HUES48 (cell line): ENCODE data around the gene ENC1.

Experiments
- H3K27ac ChIP-seq: one replicate; pipeline ENCODE4 v1.7.0; 2013; ENCODE audit warnings: low read depth, low read length, inconsistent platforms
- H3K27me3 ChIP-seq: 2 replicates; pipeline ENCODE4 v1.6.1; 2013; ENCODE audit warnings: mild to moderate bottlenecking, low read length; ENCODE audit not compliant: control insufficient read depth, insufficient read depth
- H3K36me3 ChIP-seq: 2 replicates; pipeline ENCODE4 v1.6.1; 2013; ENCODE audit warnings: low read length; ENCODE audit not compliant: control insufficient read depth, insufficient read depth
- H3K4me1 ChIP-seq: 2 replicates; pipeline ENCODE4 v1.6.1; 2013; ENCODE audit warnings: mild to moderate bottlenecking, low read length; ENCODE audit not compliant: control insufficient read depth, insufficient read depth
- H3K4me3 ChIP-seq: 2 replicates; pipeline ENCODE4 v1.5.1; 2013; ENCODE audit warnings: mild to moderate bottlenecking, low read depth, low read length
- H3K9ac ChIP-seq: 2 replicates; pipeline ENCODE4 v1.6.1; 2013; ENCODE audit warnings: mild to moderate bottlenecking, low read depth, low read length, moderate library complexity
- H3K9me3 ChIP-seq: 2 replicates; pipeline ENCODE4 v1.6.1; 2013; ENCODE audit warnings: low read length; ENCODE audit not compliant: control insufficient read depth, insufficient read depth

ENC1 gene

DNA sequence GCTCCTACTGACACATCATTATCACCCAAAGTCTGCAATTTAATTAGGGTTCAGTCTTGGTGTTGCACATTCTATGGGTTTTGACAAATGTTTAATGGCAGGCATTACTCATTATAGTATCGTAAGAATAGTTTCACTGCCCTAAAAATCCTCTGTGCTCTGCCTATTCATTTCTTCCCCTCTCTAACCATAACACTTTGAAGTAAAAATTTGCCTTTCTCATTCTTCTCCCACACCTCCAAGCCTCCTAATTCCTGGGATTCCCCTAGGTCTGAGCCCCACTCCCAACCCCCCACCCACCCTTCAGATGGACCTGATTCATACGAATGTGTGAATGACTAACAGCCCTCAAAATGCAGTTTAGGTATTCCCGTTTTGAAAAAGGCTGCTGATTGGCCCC is 18.4 kb downstream of the ENC1 start:
- H3K36me3 ChIP-seq: no peaks in the 10 kb centered on the region
- peaks cover 27% of the 10 kb centered on the region for H3K4me1 ChIP-seq
- H3K27ac ChIP-seq: peak overlapping the region; percentile 30
- H3K4me3 ChIP-seq: no peak overlapping the region
- H3K9ac ChIP-seq: no peak overlapping the region
- H3K9me3 ChIP-seq: no peaks in the 10 kb centered on the region
- no peaks in the 10 kb centered on the region for H3K27me3 ChIP-seq

- Histone ChIP-seq H3K4me1 (peaks cover 28% of the 10 kb centered on the region), H3K36me3 (no peaks in the 10 kb centered on the region), H3K4me3 (no peak overlapping the region), H3K27me3 (no peaks in the 10 kb centered on the region), H3K27ac (peak overlapping the region; percentile 30), H3K9me3 (no peaks in the 10 kb centered on the region), H3K9ac (no peak overlapping the region)
These were observed 19.0 kb downstream of the ENC1 start for GRCh38 chr5:74621492-74621891.

DNA sequence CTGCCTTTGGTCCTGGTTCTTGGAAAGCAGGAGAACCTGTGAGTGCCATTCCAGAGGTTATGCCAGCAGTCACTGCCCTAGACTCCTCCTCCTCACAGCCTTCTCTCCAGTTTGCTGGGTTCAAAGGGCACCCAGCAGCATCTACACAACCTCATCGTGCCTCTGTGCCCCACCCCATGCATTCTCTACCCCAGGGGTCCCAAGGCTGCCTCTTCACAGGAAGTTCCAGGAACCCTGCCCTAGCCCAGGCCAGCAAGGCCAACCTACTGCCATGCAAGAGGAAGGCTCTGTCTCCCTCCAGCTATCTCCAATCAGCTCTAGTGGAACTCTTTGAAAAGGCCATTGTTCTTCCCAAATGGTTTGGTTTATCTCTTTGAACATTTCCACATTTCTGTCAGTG is 21.2 kb downstream of the ENC1 start:
- H3K36me3 ChIP-seq: no peaks in the 10 kb centered on the region
- H3K4me3 ChIP-seq: no peak overlapping the region
- H3K27me3 ChIP-seq: no peaks in the 10 kb centered on the region
- no peak overlapping the region for H3K9ac ChIP-seq
- no peaks in the 10 kb centered on the region for H3K9me3 ChIP-seq
- H3K27ac ChIP-seq: no peak overlapping the region
- peaks cover 28% of the 10 kb centered on the region for H3K4me1 ChIP-seq

DNA sequence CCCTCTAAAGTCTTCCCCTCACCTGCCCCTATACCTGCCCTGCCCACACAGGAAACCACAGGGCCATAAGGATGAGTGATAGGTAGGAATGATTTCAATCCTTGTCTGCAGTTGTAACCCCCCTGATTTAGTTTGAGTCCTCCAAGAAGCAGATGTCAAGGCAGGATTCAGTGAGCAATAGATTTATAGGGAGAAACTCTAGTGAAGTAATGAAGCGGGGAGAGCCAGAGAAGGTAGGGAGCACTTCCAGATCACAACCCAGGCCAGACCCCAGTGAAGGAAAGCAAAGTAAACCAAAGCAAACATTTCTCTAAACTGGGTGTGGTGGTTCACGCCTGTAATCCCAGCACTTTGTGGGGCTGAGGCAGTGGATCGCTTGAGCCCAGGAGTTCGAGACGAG is 22.4 kb downstream of the ENC1 start:
- no peak overlapping the region for H3K9ac ChIP-seq
- no peaks in the 10 kb centered on the region for H3K27me3 ChIP-seq
- no peak overlapping the region for H3K4me3 ChIP-seq
- H3K9me3 ChIP-seq: no peaks in the 10 kb centered on the region
- H3K27ac ChIP-seq: no peak overlapping the region
- no peaks in the 10 kb centered on the region for H3K36me3 ChIP-seq
- peaks cover 28% of the 10 kb centered on the region for H3K4me1 ChIP-seq

DNA sequence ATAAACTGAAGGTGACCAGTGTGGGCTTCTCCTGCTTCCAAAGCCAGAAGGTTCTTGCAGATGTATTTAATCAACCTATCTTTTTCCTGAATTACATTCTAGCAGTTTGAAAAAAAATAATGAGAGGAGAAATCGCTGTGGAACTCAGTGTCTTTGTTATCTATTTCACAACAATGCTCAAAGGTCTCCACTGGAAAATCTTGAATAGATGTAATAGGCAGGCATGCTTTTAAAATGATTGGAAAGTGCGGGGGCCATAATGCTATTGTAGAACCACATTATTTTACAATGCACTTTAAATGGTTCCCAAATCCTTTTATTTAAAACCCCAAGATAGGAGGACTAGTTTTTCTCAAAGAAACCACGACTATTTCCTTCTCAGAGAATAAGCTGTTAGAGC is 23.3 kb downstream of the ENC1 start:
- H3K27ac ChIP-seq: no peak overlapping the region
- no peaks in the 10 kb centered on the region for H3K36me3 ChIP-seq
- H3K9me3 ChIP-seq: no peaks in the 10 kb centered on the region
- H3K27me3 ChIP-seq: no peaks in the 10 kb centered on the region
- H3K9ac ChIP-seq: no peak overlapping the region
- no peak overlapping the region for H3K4me3 ChIP-seq
- H3K4me1 ChIP-seq: peaks cover 24% of the 10 kb centered on the region

GRCh38 chr5:74616236-74617146 is 24.0 kb downstream of the ENC1 start:
- H3K4me3 ChIP-seq: no peak overlapping the region
- no peaks in the 10 kb centered on the region for H3K36me3 ChIP-seq
- no peaks in the 10 kb centered on the region for H3K9me3 ChIP-seq
- H3K27me3 ChIP-seq: no peaks in the 10 kb centered on the region
- no peak overlapping the region for H3K9ac ChIP-seq
- H3K4me1 ChIP-seq: peaks cover 17% of the 10 kb centered on the region
- no peak overlapping the region for H3K27ac ChIP-seq

GRCh38 chr5:74613283-74613682 is 27.2 kb downstream of the ENC1 start:
- Histone ChIP-seq H3K9ac (no peak overlapping the region), H3K27me3 (no peaks in the 10 kb centered on the region), H3K36me3 (no peaks in the 10 kb centered on the region), H3K4me1 (peaks cover 11% of the 10 kb centered on the region), H3K9me3 (no peaks in the 10 kb centered on the region), H3K27ac (no peak overlapping the region), H3K4me3 (no peak overlapping the region)

DNA sequence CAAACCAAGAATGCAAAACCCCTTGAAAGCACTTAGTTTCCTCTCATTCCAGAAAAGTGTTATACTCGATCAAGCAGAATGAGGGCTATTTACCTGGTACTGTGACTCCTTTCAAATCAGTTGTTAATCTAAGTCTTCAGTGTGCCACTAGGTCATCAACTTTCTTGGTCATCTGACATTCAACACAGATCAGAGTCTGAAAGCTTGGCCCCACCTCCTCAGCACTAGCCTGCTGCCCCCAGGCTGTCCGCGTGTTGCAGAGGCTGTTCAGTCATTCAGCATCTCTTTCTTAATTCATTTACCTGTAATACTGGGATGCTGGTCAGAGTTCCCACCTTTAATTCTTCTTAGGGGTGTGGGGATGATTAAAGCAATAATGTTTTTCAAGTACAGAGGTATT is 28.5 kb downstream of the ENC1 start:
- H3K4me1 ChIP-seq: peaks cover under 1% of the 10 kb centered on the region; the same call in 1 of the 2 replicates
- no peak overlapping the region for H3K27ac ChIP-seq
- no peaks in the 10 kb centered on the region for H3K27me3 ChIP-seq
- no peaks in the 10 kb centered on the region for H3K9me3 ChIP-seq
- no peak overlapping the region for H3K9ac ChIP-seq
- no peak overlapping the region for H3K4me3 ChIP-seq
- no peaks in the 10 kb centered on the region for H3K36me3 ChIP-seq

GRCh38 chr5:74608736-74609601 is 31.6 kb downstream of the ENC1 start:
- Histone ChIP-seq H3K4me1 (no peaks in the 10 kb centered on the region), H3K36me3 (no peaks in the 10 kb centered on the region), H3K9ac (no peak overlapping the region), H3K27ac (no peak overlapping the region), H3K4me3 (no peak overlapping the region), H3K9me3 (no peaks in the 10 kb centered on the region), H3K27me3 (no peaks in the 10 kb centered on the region)

DNA sequence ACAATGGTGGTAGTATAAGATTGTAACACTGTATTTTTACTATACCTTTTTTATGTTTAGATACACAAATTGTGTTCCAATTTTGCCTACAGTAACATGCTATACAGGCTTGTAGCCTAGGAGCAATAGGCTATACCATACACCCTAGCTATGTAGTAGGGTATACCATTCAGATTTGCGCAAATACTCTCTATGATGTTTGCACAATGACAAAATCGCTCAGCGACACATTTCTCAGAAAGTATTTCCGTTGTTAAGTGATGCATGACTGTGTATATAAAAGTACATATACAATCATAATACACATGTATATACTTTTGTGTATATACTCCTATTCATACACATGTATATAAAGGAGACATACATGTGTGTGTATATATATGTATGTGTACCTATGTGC is 34.8 kb downstream of the ENC1 start:
- Histone ChIP-seq H3K27ac (no peak overlapping the region), H3K9ac (no peak overlapping the region), H3K4me3 (no peak overlapping the region), H3K9me3 (no peaks in the 10 kb centered on the region), H3K4me1 (no peaks in the 10 kb centered on the region), H3K27me3 (no peaks in the 10 kb centered on the region), H3K36me3 (no peaks in the 10 kb centered on the region)

DNA sequence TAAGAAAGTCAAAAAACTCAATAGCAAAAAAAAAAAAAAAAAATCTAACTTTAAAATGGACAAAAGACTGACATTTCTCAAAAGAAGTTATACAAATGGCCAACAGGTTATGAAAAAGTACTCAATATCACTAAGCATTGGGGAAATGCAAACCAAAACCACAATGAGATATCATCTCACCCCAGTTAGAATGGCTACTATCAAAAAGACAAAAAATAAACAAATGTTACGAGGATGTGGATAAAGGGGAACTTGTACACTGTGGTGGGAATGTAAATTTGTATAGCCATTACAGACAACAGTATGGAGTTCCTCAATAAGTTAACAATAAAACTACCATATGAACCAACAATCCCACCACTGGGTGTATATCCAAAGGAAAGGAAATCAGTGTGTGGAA is 37.2 kb downstream of the ENC1 start:
- H3K4me1 ChIP-seq: no peaks in the 10 kb centered on the region

More for the DNA sequence above, 37.2 kb downstream of the ENC1 start:
- no peak overlapping the region for H3K4me3 ChIP-seq
- H3K27me3 ChIP-seq: no peaks in the 10 kb centered on the region
- H3K9me3 ChIP-seq: no peaks in the 10 kb centered on the region
- H3K27ac ChIP-seq: no peak overlapping the region
- H3K9ac ChIP-seq: no peak overlapping the region
- no peaks in the 10 kb centered on the region for H3K36me3 ChIP-seq
